ENCODE results near the gene CEACAM6. TPM values are rescaled to one million over a fixed set of nuclear protein-coding genes. Genes with fewer than 3 reads are reported as not detected.

Gene CEACAM6
- polyA plus RNA-seq, 1 of the 3 experiments (the other 2 are of a cell fraction): not detected

DNA sequence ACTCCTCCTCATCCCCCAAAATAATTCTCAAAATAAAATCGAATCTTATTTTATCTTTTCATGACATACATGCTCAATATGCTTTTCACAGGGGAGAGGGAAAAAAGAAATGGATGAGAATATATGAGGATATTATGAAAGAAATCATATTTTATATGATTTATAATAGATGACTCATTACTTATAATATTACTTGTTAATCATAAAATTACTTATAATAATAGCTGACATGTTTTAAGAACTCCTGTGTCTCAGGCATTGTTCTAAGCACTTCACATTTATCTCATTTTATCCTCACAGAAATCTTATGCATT lies 38.0 kb downstream of the CEACAM6 start:
- no peaks in the 10 kb centered on the region for H4K20me1 ChIP-seq (ENCODE audit: insufficient read depth)

DNA sequence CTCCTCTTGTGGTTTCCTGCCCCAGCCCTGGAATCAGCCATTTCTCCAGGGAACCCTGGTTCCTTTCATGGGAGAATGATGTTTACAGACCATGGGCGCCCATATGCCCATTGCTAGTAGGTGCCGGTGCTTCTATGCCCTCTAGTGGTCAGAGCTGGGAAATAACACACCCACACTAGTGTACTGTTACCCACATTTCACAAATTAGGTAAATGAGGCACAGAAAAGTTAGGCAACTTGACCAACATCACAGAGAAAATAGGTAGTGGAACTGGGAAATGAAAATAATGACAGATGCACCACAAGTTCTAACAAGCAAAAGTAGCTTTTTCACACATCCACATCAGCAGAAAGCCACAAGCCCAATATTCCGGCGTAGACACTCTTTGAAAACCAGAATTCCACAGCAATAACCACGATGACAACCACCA lies 39.7 kb downstream of the CEACAM6 start:
- Histone ChIP-seq H3K9me2 (no peaks in the 10 kb centered on the region), H3K9me3 (no peaks in the 10 kb centered on the region), H3K79me2 (ENCODE audit: insufficient read depth) (no peaks in the 10 kb centered on the region), H3K4me3 (ENCODE audit: low read depth in 2 of 2, low read length in 1 of 2) (peak overlapping the region in 1 of 2 experiments; percentile 5; a peak in 1 of 4 replicates), H3K4me1 (ENCODE audit: control insufficient read depth in 1 of 2, insufficient read depth in 2 of 2, low read depth in 1 of 2, low read length in 1 of 2) (no peaks in the 10 kb centered on the region), H3K36me3 (replicated peaks in 1 of 2; ENCODE audit: control insufficient read depth in 1 of 2, insufficient read depth in 2 of 2, low read length in 1 of 2) (no peaks in the 10 kb centered on the region), H3K27me3 (ENCODE audit: insufficient read depth) (peaks cover 42% of the 10 kb centered on the region; the same call in 1 of the 2 replicates), H4K20me1 (ENCODE audit: insufficient read depth) (no peaks in the 10 kb centered on the region), H3F3A (replicated peaks; ENCODE audit: insufficient read depth) (no peaks in the 10 kb centered on the region), H3K4me2 (no peak overlapping the region), H3K27ac (ENCODE audit: low read depth in 2 of 2, low read length in 1 of 2) (no peak overlapping the region), H3K9ac (no peak overlapping the region), H2AFZ (ENCODE audit: low read depth) (no peak overlapping the region)
- peak; percentile 35 for DNase-seq
- ChIA-PET POLR2A (no interaction called here), CTCF (interaction anchor here (0.6 to 4.4 kb wide), 29 partner anchors 9 to 195 kb away, joined by 3 to 33 read pairs (median 4); partner anchors contain the start of genes CEACAM6 and RPS19)
- 38% methylated on average over 5 of the region's 5 CpGs for WGBS (ENCODE audit: low lambda C conversion rate)
- TF ChIP-seq JUND (IDR thresholded peaks at IDR 0.05) (no peak), RAD21 (IDR thresholded peaks at IDR 0.05; ENCODE audit: low read length) (peak; percentile 17; the same call in 1 of the 2 replicates), ELF1 (IDR thresholded peaks at IDR 0.05) (no peak), FOSL2 (IDR thresholded peaks at IDR 0.05; ENCODE audit: borderline replicate concordance, low read depth) (no peak)
- TF ChIP-seq, protein P1, sequence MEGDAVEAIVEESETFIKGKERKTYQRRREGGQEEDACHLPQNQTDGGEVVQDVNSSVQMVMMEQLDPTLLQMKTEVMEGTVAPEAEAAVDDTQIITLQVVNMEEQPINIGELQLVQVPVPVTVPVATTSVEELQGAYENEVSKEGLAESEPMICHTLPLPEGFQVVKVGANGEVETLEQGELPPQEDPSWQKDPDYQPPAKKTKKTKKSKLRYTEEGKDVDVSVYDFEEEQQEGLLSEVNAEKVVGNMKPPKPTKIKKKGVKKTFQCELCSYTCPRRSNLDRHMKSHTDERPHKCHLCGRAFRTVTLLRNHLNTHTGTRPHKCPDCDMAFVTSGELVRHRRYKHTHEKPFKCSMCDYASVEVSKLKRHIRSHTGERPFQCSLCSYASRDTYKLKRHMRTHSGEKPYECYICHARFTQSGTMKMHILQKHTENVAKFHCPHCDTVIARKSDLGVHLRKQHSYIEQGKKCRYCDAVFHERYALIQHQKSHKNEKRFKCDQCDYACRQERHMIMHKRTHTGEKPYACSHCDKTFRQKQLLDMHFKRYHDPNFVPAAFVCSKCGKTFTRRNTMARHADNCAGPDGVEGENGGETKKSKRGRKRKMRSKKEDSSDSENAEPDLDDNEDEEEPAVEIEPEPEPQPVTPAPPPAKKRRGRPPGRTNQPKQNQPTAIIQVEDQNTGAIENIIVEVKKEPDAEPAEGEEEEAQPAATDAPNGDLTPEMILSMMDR (IDR thresholded peaks at IDR 0.05): peak; percentile 86

More for the DNA sequence above, 38.0 kb downstream of the CEACAM6 start:
- H3K27me3 ChIP-seq (ENCODE audit: insufficient read depth): peaks cover 39% of the 10 kb centered on the region; the same call in 1 of the 2 replicates
- no peaks in the 10 kb centered on the region for H3K4me1 ChIP-seq (ENCODE audit: control insufficient read depth in 1 of 2, insufficient read depth in 2 of 2, low read depth in 1 of 2, low read length in 1 of 2)
- no peak overlapping the region for H3K27ac ChIP-seq (ENCODE audit: low read depth in 2 of 2, low read length in 1 of 2)
- no peak overlapping the region for H2AFZ ChIP-seq (ENCODE audit: low read depth)
- no peaks in the 10 kb centered on the region for H3K36me3 ChIP-seq (replicated peaks in 1 of 2; ENCODE audit: control insufficient read depth in 1 of 2, insufficient read depth in 2 of 2, low read length in 1 of 2)
- TF ChIP-seq, protein P2, sequence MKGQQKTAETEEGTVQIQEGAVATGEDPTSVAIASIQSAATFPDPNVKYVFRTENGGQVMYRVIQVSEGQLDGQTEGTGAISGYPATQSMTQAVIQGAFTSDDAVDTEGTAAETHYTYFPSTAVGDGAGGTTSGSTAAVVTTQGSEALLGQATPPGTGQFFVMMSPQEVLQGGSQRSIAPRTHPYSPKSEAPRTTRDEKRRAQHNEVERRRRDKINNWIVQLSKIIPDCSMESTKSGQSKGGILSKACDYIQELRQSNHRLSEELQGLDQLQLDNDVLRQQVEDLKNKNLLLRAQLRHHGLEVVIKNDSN (IDR thresholded peaks at IDR 0.05; ENCODE audit: borderline replicate concordance, low read depth): no peak
- TF ChIP-seq GABPA (IDR thresholded peaks at IDR 0.05; ENCODE audit: low read depth) (no peak), NRF1 (IDR thresholded peaks at IDR 0.05; ENCODE audit: low read depth, low read length) (no peak), TEAD4 (IDR thresholded peaks at IDR 0.05; ENCODE audit: borderline replicate concordance, insufficient read depth) (no peak), SIN3A (IDR thresholded peaks at IDR 0.05; ENCODE audit: borderline replicate concordance, low read depth, low read length) (no peak), FOXJ3 (CRISPR knock-in tag; IDR thresholded peaks at IDR 0.05) (no peak), JUND (IDR thresholded peaks at IDR 0.05) (no peak), NFIC (IDR thresholded peaks at IDR 0.05; ENCODE audit: borderline replicate concordance) (no peak), CHD2 (IDR thresholded peaks at IDR 0.05; ENCODE audit: low read length, partially characterized antibody) (no peak), MEF2A (IDR thresholded peaks at IDR 0.05; ENCODE audit: borderline replicate concordance, low read depth) (no peak), TCF12 (IDR thresholded peaks at IDR 0.05) (no peak), RCOR1 (IDR thresholded peaks at IDR 0.05; ENCODE audit: low read length) (no peak), FOXM1 (IDR thresholded peaks at IDR 0.05; ENCODE audit: low read depth) (no peak), RAD21 (IDR thresholded peaks at IDR 0.05; ENCODE audit: low read length) (no peak), RFX5 (IDR thresholded peaks at IDR 0.05; ENCODE audit: low read length) (no peak), MXI1 (IDR thresholded peaks at IDR 0.05; ENCODE audit: low read depth, low read length) (no peak), EZH2phosphoT487 (IDR thresholded peaks at IDR 0.05; ENCODE audit: borderline replicate concordance, low read depth) (no peak)
- TF ChIP-seq, protein P3, sequence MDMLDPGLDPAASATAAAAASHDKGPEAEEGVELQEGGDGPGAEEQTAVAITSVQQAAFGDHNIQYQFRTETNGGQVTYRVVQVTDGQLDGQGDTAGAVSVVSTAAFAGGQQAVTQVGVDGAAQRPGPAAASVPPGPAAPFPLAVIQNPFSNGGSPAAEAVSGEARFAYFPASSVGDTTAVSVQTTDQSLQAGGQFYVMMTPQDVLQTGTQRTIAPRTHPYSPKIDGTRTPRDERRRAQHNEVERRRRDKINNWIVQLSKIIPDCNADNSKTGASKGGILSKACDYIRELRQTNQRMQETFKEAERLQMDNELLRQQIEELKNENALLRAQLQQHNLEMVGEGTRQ (IDR thresholded peaks at IDR 0.05; ENCODE audit: borderline replicate concordance, low read depth, low read length): no peak
- TF ChIP-seq, protein P4, sequence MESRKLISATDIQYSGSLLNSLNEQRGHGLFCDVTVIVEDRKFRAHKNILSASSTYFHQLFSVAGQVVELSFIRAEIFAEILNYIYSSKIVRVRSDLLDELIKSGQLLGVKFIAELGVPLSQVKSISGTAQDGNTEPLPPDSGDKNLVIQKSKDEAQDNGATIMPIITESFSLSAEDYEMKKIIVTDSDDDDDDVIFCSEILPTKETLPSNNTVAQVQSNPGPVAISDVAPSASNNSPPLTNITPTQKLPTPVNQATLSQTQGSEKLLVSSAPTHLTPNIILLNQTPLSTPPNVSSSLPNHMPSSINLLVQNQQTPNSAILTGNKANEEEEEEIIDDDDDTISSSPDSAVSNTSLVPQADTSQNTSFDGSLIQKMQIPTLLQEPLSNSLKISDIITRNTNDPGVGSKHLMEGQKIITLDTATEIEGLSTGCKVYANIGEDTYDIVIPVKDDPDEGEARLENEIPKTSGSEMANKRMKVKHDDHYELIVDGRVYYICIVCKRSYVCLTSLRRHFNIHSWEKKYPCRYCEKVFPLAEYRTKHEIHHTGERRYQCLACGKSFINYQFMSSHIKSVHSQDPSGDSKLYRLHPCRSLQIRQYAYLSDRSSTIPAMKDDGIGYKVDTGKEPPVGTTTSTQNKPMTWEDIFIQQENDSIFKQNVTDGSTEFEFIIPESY (IDR thresholded peaks at IDR 0.05; ENCODE audit: borderline replicate concordance, low read depth): no peak
- H3K9ac ChIP-seq: no peak overlapping the region
- DNase-seq: no peak
- 2% methylated on average over 1 of the region's 1 CpG for WGBS (ENCODE audit: low lambda C conversion rate)
- no peak overlapping the region for H3K4me2 ChIP-seq
- H3F3A ChIP-seq (replicated peaks; ENCODE audit: insufficient read depth): no peaks in the 10 kb centered on the region
- no peaks in the 10 kb centered on the region for H3K9me2 ChIP-seq
- no peak overlapping the region for H3K4me3 ChIP-seq (ENCODE audit: low read depth in 2 of 2, low read length in 1 of 2)
- H3K79me2 ChIP-seq (ENCODE audit: insufficient read depth): no peaks in the 10 kb centered on the region
- H3K9me3 ChIP-seq: no peaks in the 10 kb centered on the region
- POLR2A ChIA-PET: no interaction called here
- CTCF ChIA-PET: interaction anchor here (0.6 to 4.4 kb wide), 26 partner anchors 8 to 223 kb away, joined by 3 to 33 read pairs (median 4); partner anchors contain the start of gene CEACAM6

Data from SK-N-SH (cell line).